ENCODE results near the gene TMEM252.
A peak's percentile ranks its signal among the peaks of the same experiment; 100 is the strongest.

GRCh38 chr9:68574150-68574549 is 33.5 kb upstream of the TMEM252 start:
- TF ChIP-seq CTCF (IDR thresholded peaks at IDR 0.05; ENCODE audit: low read length), result peak; percentile 38
- TF ChIP-seq EZH2 (optimal IDR thresholded peaks at IDR 0.05; ENCODE audit: low read depth, low read length), result no peak
- TF ChIP-seq EZH2phosphoT487 (IDR thresholded peaks at IDR 0.05; ENCODE audit: low read length), result no peak
